Duodenal mucosa (tissue), 2 donors: ENCODE data around the gene RPUSD4.

Experiments used
- H3K27ac ChIP-seq: one replicate; pipeline ENCODE4 v1.7.0; 2013; ENCODE audit warnings: low read depth, low read length
- H3K27me3 ChIP-seq, 2 donors: one replicate each; pipeline ENCODE4 v1.7.0; 2013; ENCODE audit warnings: low read length in 2 of 2, control low read depth in 1 of 2; ENCODE audit not compliant: insufficient read depth in 2 of 2, control insufficient read depth in 1 of 2
- H3K36me3 ChIP-seq, 2 donors: one replicate each; pipeline ENCODE4 v1.7.0; 2013; ENCODE audit warnings: low read length in 2 of 2, control low read depth in 1 of 2; ENCODE audit not compliant: insufficient read depth in 2 of 2, control insufficient read depth in 1 of 2
- H3K4me1 ChIP-seq, 2 donors: one replicate each; pipeline ENCODE4 v1.7.0; 2013; ENCODE audit warnings: low read length in 2 of 2, control low read depth in 1 of 2; ENCODE audit not compliant: insufficient read depth in 2 of 2, control insufficient read depth in 1 of 2
- H3K4me3 ChIP-seq, 2 donors: one replicate each; pipeline ENCODE4 v1.7.0; 2013; ENCODE audit warnings: low read length in 2 of 2, low read depth in 1 of 2
- H3K9ac ChIP-seq, 2 donors: one replicate each; pipeline ENCODE4 v1.7.0; 2013; ENCODE audit warnings: low read length in 2 of 2, low read depth in 1 of 2
- H3K9me3 ChIP-seq, 2 donors: one replicate each; pipeline ENCODE4 v1.7.0; 2013; ENCODE audit warnings: low read length in 2 of 2, control low read depth in 1 of 2; ENCODE audit not compliant: control insufficient read depth in 1 of 2

Gene RPUSD4

DNA sequence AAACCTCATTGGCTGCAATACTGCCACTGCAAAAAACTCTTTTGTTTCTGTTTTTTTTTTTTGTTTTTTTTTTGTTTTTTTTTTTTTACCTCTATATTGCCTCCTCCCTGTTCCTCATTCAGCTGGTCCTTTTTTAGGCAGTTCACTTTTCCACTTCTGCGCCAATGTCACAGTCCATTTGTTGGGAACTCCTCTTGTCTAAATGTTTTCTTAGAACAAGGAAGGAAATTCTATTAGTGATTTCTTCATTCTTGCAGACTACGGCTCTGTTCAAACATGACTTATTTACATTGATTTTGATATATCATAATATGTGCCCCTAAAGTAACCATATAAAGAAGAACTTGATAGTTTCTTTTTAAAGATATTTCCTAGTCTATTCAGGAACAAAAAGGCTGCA is 3.0 kb upstream of the RPUSD4 start:
- Histone ChIP-seq H3K27ac (no peak overlapping the region), H3K4me1 (peaks cover 42 to 57% of the 10 kb centered on the region in 2 donors), H3K27me3 (no peaks in the 10 kb centered on the region), H3K9ac (peak overlapping the region in 1 of 2 donors; percentile 3), H3K9me3 (no peaks in the 10 kb centered on the region), H3K4me3 (peak overlapping the region; percentile 10 to 56), H3K36me3 (peaks cover 0 to 6% of the 10 kb centered on the region in 2 donors)

DNA sequence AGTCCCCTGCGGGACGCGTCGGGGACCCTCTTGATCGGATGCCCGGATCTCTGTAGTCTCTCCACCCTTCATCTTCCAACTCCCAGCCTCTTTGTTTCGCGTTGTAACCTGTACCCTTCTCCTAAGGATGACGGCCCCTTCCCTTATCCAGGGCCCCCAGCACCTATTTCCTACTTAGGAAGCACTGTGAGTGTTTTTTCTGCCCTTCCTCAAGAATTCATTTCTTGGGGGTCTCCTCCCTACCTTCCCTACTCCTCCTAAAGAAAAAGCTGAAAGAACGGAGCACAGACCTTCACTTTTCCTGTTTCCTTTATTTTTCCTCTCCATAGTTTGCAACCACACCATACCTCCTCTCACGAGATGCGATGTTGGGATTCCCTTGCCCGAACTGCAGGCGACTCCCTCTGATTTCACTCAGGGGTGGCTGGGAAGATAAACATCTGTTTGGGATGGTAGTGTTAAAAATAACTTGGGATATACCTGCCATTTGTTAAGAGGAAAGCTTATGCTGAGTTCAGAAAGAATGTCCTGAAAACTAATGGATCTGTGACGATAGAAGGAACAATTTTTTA is 725 bp upstream of the RPUSD4 start:
- H3K4me3 ChIP-seq = peak overlapping the region; percentile 94 to 98
- peaks cover 35 to 41% of the 10 kb centered on the region in 2 donors for H3K4me1 ChIP-seq
- H3K27ac ChIP-seq = no peak overlapping the region
- H3K36me3 ChIP-seq = peaks cover 2 to 14% of the 10 kb centered on the region in 2 donors
- no peaks in the 10 kb centered on the region for H3K9me3 ChIP-seq
- H3K9ac ChIP-seq = peak overlapping the region; percentile 73 to 97
- no peaks in the 10 kb centered on the region for H3K27me3 ChIP-seq

- Histone ChIP-seq H3K9me3 (no peaks in the 10 kb centered on the region), H3K27ac (no peak overlapping the region), H3K4me3 (peak overlapping the region; percentile 94 to 98), H3K4me1 (peaks cover 28% of the 10 kb centered on the region in 2 donors), H3K9ac (peak overlapping the region; percentile 73 to 88), H3K36me3 (peaks cover 2 to 18% of the 10 kb centered on the region in 2 donors), H3K27me3 (no peaks in the 10 kb centered on the region)
Measured at GRCh38 chr11:126210871-126211235, 597 bp downstream of the RPUSD4 start.

DNA sequence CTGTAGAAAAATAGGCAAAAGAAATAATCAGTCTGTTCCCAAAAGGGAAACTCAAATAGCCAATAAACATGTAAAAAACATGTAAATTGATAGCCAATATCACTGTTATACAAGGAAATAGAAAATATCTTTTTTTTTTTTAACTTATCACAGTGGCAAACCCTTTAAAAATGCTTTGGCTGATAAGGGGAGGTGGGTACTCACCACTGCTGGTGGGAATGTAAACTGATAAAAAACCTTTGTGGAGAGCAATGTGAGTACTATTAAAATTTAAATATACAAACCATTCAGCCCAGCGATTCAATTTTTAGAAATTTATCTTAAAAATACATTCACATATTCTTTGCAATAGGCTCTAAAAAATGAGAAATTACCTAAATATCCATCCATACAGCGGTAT is 3.6 kb downstream of the RPUSD4 start:
- Histone ChIP-seq H3K9me3 (no peaks in the 10 kb centered on the region), H3K27ac (no peak overlapping the region), H3K36me3 (peaks cover 22 to 47% of the 10 kb centered on the region in 2 donors), H3K27me3 (no peaks in the 10 kb centered on the region), H3K4me3 (no peak overlapping the region), H3K4me1 (peaks cover 21 to 26% of the 10 kb centered on the region in 2 donors), H3K9ac (no peak overlapping the region)

GRCh38 chr11:126205359-126205758 is 6.1 kb downstream of the RPUSD4 start:
- no peak overlapping the region for H3K4me3 ChIP-seq
- H3K36me3 ChIP-seq = peaks cover 33 to 73% of the 10 kb centered on the region in 2 donors
- no peak overlapping the region for H3K9ac ChIP-seq
- H3K27ac ChIP-seq = no peak overlapping the region
- H3K4me1 ChIP-seq = peaks cover 10 to 15% of the 10 kb centered on the region in 2 donors
- H3K27me3 ChIP-seq = no peaks in the 10 kb centered on the region
- no peaks in the 10 kb centered on the region for H3K9me3 ChIP-seq

DNA sequence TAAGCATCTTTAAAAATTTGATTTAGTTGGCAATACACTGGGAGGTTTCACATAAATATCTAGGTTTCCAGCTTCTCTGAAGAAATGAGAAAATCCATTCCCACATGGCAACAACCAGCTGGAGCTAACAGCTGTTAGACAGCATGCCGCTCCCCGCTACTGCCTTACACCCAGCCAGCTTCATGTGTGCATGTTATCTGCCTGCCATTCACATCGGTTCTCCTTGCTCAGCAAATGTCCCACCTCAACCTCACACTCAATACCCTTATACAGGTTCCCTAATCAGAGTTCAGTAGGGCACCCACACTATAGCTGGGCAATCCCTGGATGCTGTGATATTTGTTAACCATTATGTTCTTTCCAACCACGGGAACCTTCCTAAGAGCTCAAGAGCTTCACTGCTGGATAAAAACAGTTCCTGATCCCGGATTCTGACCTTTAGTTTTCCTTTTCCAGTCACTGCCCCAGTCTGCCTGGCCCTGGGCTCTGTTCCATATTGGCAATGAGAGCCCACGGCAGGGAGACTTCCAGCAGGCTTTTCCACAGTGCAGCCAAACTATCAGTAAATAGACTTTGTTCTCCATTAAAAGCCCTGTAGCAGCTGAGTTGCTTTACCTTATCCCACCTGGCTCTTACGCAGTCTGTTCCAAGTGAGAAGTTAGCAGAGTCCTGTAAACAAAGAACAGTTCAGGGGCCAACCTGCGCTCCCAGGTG is 8.6 kb downstream of the RPUSD4 start:
- Histone ChIP-seq H3K4me3 (no peak overlapping the region), H3K9me3 (peaks cover 0 to 5% of the 10 kb centered on the region in 2 donors), H3K27ac (no peak overlapping the region), H3K4me1 (peaks cover 9 to 13% of the 10 kb centered on the region in 2 donors), H3K9ac (no peak overlapping the region), H3K36me3 (peaks cover 36 to 79% of the 10 kb centered on the region in 2 donors), H3K27me3 (no peaks in the 10 kb centered on the region)

- H3K9me3 ChIP-seq = peaks cover 6 to 11% of the 10 kb centered on the region in 2 donors
- no peak overlapping the region for H3K4me3 ChIP-seq
- H3K27ac ChIP-seq = no peak overlapping the region
- H3K36me3 ChIP-seq = peaks cover 35 to 75% of the 10 kb centered on the region in 2 donors
- H3K27me3 ChIP-seq = no peaks in the 10 kb centered on the region
- peaks cover 7 to 13% of the 10 kb centered on the region in 2 donors for H3K4me1 ChIP-seq
- H3K9ac ChIP-seq = no peak overlapping the region
Measured at GRCh38 chr11:126198648-126199047, 12.8 kb downstream of the RPUSD4 start.

- Histone ChIP-seq H3K4me1 (peaks cover 0 to 1% of the 10 kb centered on the region in 2 donors), H3K9ac (no peak overlapping the region), H3K9me3 (peaks cover 6 to 11% of the 10 kb centered on the region in 2 donors), H3K27ac (no peak overlapping the region), H3K27me3 (no peaks in the 10 kb centered on the region), H3K36me3 (peaks cover 25 to 75% of the 10 kb centered on the region in 2 donors), H3K4me3 (no peak overlapping the region)
Measured at GRCh38 chr11:126197277-126197939, 14.0 kb downstream of the RPUSD4 start.

DNA sequence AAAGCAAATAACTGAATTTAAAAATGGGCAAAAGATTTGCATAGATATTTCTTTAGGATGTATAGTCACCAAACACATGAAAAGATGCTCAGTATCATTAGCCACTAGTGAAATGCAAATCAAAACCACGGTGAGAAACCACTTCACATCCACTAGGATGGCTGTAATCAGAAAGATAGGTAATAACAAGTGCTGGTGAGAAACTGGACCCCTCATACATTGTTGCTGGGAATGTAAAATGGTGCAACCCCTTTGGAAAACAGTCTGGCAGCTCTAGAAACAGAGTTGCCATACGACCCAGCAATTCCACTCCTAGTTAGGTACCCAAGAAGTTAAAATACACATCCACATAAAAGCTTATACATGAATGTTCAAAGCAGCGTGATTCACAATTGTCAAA is 16.3 kb downstream of the RPUSD4 start:
- H3K9ac ChIP-seq = no peak overlapping the region
- H3K4me1 ChIP-seq = no peaks in the 10 kb centered on the region
- peaks cover 33 to 56% of the 10 kb centered on the region in 2 donors for H3K36me3 ChIP-seq
- H3K4me3 ChIP-seq = no peak overlapping the region
- H3K9me3 ChIP-seq = peaks cover 6 to 11% of the 10 kb centered on the region in 2 donors
- H3K27ac ChIP-seq = no peak overlapping the region
- H3K27me3 ChIP-seq = no peaks in the 10 kb centered on the region

DNA sequence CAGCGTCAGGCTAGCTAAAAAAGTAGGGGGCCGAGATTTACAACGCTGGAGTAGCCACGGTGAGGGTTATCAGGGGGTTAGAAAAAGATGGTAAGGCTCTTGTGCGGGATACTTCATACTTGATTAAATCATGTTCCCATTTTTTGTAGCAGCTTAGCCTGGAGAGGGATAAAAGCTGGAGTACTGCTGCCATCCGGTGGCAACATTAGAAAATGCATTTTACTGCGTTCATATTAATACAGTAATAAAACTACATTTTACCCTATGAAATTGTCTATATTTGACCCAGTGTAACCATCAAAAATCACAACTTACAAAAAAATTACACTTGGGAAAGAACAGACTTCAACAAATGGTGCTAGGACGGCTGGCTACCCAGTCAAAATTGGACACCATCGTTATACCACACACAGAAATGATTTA is 17.3 kb downstream of the RPUSD4 start:
- Histone ChIP-seq H3K36me3 (peaks cover 33 to 47% of the 10 kb centered on the region in 2 donors), H3K4me1 (peaks cover 0 to 5% of the 10 kb centered on the region in 2 donors), H3K9me3 (peaks cover 6 to 11% of the 10 kb centered on the region in 2 donors), H3K9ac (no peak overlapping the region), H3K27ac (no peak overlapping the region), H3K27me3 (no peaks in the 10 kb centered on the region), H3K4me3 (no peak overlapping the region)
